Erythroblast (primary cell): Measurements from ENCODE around the gene CDYL2.

Source experiments
- GATA1 ChIP-seq: IDR thresholded peaks from 2 replicates; pipeline ENCODE4 v1.6.1; 2011; ENCODE audit warnings: low read depth, mild to moderate bottlenecking, control low read depth, low read length, moderate library complexity
- POLR2A ChIP-seq: IDR thresholded peaks from 2 replicates; pipeline ENCODE4 v1.6.1; 2011; ENCODE audit warnings: mild to moderate bottlenecking, low read length

GRCh38 chr16:80564394-80564793 lies 240.0 kb downstream of the CDYL2 start:
- TF ChIP-seq POLR2A (no peak), GATA1 (no peak)
